Measurements from ENCODE around the gene SLC34A3.

DNA sequence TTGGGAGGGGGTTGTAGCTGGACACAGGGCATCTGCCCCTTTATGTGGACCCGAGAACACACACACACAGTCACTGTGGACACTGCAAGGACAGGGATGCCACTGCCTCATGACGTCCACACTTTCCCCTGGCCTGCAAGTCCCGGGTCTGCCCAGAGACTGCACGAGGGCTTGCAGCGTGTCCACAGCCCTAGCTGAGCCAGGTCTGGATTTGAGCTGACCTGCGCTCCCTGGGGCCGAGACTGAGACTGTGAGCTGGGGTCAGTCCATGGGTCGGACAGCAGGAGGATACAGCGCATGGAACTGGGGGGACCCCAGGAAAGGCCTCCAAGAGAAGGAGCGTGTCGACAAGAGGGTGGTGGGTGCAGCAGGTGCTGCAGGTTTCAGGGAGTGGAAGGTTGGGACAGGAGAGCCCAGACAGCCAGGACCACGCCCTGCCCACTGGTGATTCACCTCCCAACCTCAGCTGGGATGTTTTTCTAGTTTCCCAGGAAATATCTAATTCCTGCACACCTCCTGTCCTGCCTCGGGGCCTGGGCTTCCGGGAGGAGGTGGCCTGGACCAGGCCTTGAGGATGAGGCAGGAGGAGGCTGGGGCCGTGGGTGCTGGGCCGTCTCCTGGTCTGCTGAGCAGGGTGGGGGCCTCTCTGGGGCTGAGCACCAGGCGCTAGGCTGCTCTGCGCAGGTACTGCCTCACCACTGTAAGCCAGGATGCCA is 4.2 kb upstream of the SLC34A3 start:
- TF ChIP-seq EZH2phosphoT487 (IDR thresholded peaks at IDR 0.05; ENCODE audit: low read depth), result no peak
- TF ChIP-seq, protein P1, sequence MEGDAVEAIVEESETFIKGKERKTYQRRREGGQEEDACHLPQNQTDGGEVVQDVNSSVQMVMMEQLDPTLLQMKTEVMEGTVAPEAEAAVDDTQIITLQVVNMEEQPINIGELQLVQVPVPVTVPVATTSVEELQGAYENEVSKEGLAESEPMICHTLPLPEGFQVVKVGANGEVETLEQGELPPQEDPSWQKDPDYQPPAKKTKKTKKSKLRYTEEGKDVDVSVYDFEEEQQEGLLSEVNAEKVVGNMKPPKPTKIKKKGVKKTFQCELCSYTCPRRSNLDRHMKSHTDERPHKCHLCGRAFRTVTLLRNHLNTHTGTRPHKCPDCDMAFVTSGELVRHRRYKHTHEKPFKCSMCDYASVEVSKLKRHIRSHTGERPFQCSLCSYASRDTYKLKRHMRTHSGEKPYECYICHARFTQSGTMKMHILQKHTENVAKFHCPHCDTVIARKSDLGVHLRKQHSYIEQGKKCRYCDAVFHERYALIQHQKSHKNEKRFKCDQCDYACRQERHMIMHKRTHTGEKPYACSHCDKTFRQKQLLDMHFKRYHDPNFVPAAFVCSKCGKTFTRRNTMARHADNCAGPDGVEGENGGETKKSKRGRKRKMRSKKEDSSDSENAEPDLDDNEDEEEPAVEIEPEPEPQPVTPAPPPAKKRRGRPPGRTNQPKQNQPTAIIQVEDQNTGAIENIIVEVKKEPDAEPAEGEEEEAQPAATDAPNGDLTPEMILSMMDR (IDR thresholded peaks at IDR 0.05; ENCODE audit: low read depth, low read length), result no peak

Measured in OCI-LY3 (cell line).